Measurements from ENCODE around the gene GLIPR2.
"Not testable (repeated sequence)": the region's sequence is repeated elsewhere in the genome, so short reads cannot be mapped to it uniquely, and the experiment has no call there.

GLIPR2 gene

DNA sequence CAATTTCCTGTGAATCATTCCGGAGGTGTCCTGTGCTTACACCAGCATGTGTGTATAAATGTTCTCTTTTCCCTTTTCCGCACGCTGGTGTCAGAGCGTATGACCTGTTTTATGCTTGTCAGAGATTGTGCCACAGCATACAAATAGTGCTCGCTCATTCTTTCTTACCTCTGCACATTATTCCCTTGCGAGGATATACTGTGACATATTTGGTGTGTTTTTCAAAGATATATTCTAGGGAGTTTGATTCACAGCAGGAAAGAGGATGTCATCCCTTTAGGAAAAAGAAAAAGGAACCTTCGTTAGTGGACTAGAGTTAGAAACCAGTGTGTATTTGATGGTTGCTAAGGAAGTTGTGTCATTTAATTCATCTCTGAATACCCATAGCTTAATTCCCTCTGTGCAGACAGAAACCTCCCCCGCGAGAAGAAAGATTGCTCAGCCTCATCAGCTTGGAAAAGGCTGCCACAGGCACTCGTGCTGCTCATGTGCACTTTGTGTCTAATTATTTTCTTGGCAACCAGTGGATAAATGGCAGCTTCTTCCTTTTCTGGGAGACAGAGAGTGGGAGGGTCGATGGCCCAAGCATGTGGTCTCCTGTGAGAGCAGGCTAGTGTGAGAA is 17.9 kb downstream of the GLIPR2 start:
- Histone ChIP-seq H3K4me1 (peaks cover 13% of the 10 kb centered on the region), H3K36me3 (peaks cover 2% of the 10 kb centered on the region; the same call in 1 of the 2 replicates), H3K9me3 (no peaks in the 10 kb centered on the region), H3K27me3 (no peaks in the 10 kb centered on the region), H3K4me3 (ENCODE audit: low read depth, low read length) (no peak overlapping the region)
- TF ChIP-seq, protein P1, sequence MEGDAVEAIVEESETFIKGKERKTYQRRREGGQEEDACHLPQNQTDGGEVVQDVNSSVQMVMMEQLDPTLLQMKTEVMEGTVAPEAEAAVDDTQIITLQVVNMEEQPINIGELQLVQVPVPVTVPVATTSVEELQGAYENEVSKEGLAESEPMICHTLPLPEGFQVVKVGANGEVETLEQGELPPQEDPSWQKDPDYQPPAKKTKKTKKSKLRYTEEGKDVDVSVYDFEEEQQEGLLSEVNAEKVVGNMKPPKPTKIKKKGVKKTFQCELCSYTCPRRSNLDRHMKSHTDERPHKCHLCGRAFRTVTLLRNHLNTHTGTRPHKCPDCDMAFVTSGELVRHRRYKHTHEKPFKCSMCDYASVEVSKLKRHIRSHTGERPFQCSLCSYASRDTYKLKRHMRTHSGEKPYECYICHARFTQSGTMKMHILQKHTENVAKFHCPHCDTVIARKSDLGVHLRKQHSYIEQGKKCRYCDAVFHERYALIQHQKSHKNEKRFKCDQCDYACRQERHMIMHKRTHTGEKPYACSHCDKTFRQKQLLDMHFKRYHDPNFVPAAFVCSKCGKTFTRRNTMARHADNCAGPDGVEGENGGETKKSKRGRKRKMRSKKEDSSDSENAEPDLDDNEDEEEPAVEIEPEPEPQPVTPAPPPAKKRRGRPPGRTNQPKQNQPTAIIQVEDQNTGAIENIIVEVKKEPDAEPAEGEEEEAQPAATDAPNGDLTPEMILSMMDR (IDR thresholded peaks at IDR 0.05; ENCODE audit: low read depth, low read length), result no peak
- DNase-seq, result peak; percentile 29

DNA sequence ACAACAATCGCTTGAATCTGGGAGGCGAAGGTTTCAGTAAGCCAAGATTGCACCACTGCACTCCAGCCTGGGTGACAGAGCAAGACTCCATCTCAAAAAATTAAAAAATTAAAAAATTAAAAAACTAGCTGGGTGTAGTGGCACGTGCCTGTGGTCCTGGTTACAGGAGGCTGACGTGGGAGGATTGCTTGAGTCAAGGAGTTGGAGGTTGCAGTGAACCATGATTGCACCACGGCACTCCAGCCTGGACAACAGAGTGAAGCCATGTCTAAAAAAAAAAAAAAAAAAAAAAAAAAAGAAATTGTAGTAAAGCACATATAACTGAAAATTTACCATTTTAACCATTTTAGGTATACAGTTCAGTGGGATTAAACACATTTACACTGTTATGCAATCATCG is 19.6 kb downstream of the GLIPR2 start:
- no peak for DNase-seq
- H3K36me3 ChIP-seq, result peaks cover 2% of the 10 kb centered on the region; the same call in 1 of the 2 replicates
- H3K27me3 ChIP-seq, result no peaks in the 10 kb centered on the region
- no peaks in the 10 kb centered on the region for H3K9me3 ChIP-seq
- no peak overlapping the region for H3K4me3 ChIP-seq (ENCODE audit: low read depth, low read length)
- TF ChIP-seq, protein P1 (IDR thresholded peaks at IDR 0.05; ENCODE audit: low read depth, low read length), result no peak
- H3K4me1 ChIP-seq, result peaks cover 9% of the 10 kb centered on the region

DNA sequence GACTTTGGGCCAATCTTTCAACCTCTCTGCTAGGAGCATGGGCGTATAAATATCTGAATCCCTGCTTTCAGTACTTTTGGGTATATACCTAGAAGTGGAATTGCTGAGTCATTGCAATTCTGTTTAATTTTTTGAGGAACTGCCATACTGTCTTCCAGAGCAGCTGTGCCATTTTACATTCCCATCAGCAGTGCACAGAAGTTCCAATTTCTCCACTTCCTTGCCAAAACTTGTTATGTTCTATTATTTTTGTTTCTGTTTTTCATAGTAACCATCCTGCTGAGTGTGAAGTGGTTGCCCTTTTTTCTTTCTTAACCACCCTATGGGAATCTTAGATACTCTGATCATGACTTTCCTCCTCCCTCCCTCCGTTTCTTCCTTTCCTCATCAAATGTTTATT is 21.6 kb downstream of the GLIPR2 start:
- DNase-seq, result no peak
- no peaks in the 10 kb centered on the region for H3K27me3 ChIP-seq
- no peaks in the 10 kb centered on the region for H3K9me3 ChIP-seq
- H3K4me1 ChIP-seq, result peaks cover 23% of the 10 kb centered on the region
- TF ChIP-seq, protein P1 (IDR thresholded peaks at IDR 0.05; ENCODE audit: low read depth, low read length), result no peak
- H3K36me3 ChIP-seq, result peaks cover 2% of the 10 kb centered on the region; the same call in 1 of the 2 replicates
- H3K4me3 ChIP-seq (ENCODE audit: low read depth, low read length), result no peak overlapping the region

DNA sequence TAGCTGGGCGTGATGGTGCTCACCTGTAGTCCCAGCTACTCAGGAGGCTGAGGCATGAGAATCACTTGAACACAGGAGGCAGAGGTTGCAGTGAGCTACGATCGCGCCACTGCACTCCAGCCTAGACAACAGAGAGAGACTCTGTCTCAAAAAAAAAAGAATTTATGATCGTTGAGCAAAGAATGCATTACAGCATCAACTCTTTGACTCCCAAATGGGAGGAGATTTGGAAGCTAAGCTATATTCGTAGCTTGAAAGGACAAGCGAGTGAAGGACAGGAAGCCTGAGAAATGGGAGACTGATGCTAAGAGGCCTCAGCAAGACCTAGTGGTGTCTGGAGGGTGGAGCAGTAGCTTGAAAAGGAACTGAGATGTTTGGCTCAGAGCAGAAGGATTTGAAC is 22.4 kb downstream of the GLIPR2 start:
- H3K9me3 ChIP-seq, result no peaks in the 10 kb centered on the region
- H3K4me1 ChIP-seq, result peaks cover 29% of the 10 kb centered on the region
- DNase-seq, result no peak
- TF ChIP-seq, protein P1 (IDR thresholded peaks at IDR 0.05; ENCODE audit: low read depth, low read length), result no peak
- H3K4me3 ChIP-seq (ENCODE audit: low read depth, low read length), result no peak overlapping the region
- no peaks in the 10 kb centered on the region for H3K27me3 ChIP-seq
- H3K36me3 ChIP-seq, result peaks cover 2% of the 10 kb centered on the region; the same call in 1 of the 2 replicates

DNA sequence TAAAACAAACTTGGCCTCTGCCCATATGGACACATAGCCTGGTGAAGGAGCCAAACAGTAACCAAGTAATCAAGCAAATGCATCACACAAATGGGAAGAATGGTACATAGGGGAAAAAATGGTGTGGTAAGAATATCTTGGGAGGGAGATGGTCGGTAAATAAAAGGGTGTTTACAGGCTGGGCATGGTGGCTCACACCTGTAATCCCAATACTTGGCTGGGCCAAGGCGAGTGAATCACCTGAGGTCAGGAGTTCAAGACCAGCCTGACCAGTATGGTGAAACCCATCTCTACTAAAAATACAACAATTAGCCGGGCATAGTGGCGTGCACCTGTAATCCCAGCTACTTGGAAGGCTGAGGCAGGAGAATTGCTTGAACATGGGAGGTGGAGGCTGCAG is 23.0 kb downstream of the GLIPR2 start:
- peaks cover 30% of the 10 kb centered on the region for H3K4me1 ChIP-seq
- H3K36me3 ChIP-seq; H3K9me3 ChIP-seq; H3K27me3 ChIP-seq; DNase-seq; H3K4me3 ChIP-seq (ENCODE audit: low read depth, low read length): not testable (repeated sequence)

DNA sequence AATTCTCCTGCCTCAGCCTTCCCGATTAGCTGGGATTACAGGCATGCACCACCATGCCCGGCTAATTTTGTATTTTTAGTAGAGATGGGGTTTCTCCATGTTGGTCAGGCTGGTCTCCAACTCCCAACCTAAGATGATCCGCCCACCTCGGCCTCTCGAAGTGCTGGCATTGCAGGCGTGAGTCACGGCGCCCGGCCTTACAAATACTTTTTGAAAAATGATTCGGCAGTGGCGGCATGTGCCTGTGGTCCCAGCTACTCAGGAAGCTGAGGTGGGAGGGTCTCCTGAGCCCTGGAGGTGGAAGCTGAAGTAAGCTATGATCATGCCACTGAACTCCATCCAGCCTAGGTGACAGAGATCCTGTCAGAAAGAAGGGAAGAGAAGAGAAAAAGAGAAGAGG is 23.6 kb downstream of the GLIPR2 start:
- not testable (repeated sequence) for H3K9me3 ChIP-seq; DNase-seq; H3K36me3 ChIP-seq; H3K27me3 ChIP-seq; H3K4me3 ChIP-seq (ENCODE audit: low read depth, low read length)
- H3K4me1 ChIP-seq, result peaks cover 31% of the 10 kb centered on the region

DNA sequence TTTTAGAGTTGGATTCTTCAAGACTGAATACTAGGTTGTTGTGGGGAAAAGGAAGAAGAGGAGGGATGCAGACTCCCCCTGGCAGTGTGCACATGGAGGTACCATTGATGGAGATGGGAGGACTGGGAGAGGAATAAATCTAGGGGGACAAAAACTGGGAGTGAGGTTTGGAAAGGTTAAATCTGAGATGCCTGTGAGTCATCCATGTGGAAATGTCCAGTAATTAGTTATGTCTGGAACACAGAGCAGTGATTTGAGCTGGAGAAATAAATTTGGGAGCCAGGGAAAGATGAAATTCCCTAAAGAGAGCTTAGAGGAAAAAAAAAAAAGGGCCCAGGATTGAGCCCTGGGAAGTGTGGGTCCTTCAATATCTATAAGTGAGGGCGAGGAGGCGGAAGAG is 24.7 kb downstream of the GLIPR2 start:
- TF ChIP-seq, protein P1 (IDR thresholded peaks at IDR 0.05; ENCODE audit: low read depth, low read length), result no peak
- Histone ChIP-seq H3K9me3 (no peaks in the 10 kb centered on the region), H3K27me3 (no peaks in the 10 kb centered on the region), H3K4me1 (peaks cover 31% of the 10 kb centered on the region), H3K36me3 (no peaks in the 10 kb centered on the region), H3K4me3 (ENCODE audit: low read depth, low read length) (no peak overlapping the region)
- DNase-seq, result no peak

All from BE2C (cell line).